Measurements from ENCODE around the gene CD22.

GRCh38 chr19:35297922-35298321 lies 31.1 kb upstream of the CD22 start:
- TF ChIP-seq CTCF (IDR thresholded peaks at IDR 0.05; ENCODE audit: low read depth, low read length) (no peak), POLR2A (IDR thresholded peaks at IDR 0.05; ENCODE audit: extremely low read depth, insufficient read length) (no peak)
